ENCODE measurements around the gene DNAAF8. TPM values are rescaled to one million over a fixed set of nuclear protein-coding genes. Genes with fewer than 3 reads are reported as not detected.

The DNAAF8 gene
- polyA plus RNA-seq, 1 donor, result 2.2 TPM

DNA sequence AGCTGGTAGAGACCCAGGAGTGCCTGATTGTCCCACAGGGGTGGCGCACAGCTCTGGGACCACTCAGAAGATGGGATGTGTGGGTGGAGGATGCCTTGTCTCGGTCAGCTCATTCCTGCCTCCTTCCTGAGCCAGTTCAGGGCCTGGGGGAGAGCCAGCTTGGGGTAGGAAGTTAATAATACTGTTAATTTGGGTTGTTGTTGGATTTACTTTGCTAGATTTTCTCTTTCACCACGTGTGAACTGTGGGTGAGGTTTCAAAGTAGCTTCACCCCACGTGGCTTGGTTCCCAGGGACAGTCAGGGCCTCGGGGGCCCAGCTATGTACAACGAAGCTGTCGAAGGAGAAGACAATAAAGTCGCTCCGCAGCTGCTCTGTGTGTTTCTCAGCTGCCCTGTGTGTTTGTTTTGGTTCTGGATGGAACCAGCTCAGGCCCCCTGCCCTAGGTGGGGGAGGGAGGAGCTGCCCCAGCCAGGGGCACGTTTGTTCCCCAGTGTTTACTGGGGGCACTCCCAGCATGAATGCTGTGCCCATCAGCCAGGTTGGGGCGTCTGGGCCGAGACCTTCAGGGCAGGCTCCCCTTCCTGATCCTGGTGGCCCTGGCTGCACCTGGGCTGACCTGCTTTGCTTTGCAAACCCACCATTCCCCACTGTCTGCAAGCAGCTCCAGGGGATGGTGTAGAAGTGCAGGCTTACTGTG is 38.7 kb upstream of the DNAAF8 start:
- DNase-seq, result no peak

DNA sequence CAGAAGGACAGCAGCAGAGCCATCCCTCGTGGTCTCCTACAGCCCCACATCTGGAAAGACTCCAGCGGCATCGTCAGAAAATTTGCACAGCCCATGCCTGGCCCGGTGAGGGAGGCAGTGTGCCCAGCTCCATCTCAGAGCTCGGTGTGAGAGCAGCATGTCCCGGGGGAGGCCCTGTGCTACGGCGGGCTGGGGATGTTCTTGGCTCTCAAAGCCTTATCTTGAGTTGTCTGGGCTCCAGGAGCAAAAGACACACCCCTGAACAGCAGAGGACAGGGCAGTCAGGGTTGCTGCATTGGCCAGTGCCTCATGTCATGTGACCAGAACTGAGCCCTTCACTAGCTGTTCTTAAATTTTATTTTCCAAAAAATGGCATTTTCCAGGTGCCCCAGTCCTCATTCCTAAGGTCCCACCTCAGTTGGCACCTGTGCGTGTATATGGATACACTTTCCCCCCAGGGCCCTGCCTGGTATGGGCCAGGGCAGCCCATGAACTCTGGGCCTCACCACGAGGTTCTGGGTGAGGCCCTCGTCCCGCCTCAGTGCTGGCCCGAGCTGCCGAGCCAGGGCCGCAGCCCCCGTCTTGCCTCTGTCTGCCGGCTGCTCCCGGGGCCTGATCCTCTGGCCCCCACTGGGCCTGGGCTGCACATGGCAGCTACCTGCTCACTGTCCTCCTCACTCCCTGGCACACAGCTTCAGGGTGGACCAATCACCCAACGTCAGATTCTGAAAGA is 38.0 kb upstream of the DNAAF8 start:
- DNase-seq, result no peak

DNA sequence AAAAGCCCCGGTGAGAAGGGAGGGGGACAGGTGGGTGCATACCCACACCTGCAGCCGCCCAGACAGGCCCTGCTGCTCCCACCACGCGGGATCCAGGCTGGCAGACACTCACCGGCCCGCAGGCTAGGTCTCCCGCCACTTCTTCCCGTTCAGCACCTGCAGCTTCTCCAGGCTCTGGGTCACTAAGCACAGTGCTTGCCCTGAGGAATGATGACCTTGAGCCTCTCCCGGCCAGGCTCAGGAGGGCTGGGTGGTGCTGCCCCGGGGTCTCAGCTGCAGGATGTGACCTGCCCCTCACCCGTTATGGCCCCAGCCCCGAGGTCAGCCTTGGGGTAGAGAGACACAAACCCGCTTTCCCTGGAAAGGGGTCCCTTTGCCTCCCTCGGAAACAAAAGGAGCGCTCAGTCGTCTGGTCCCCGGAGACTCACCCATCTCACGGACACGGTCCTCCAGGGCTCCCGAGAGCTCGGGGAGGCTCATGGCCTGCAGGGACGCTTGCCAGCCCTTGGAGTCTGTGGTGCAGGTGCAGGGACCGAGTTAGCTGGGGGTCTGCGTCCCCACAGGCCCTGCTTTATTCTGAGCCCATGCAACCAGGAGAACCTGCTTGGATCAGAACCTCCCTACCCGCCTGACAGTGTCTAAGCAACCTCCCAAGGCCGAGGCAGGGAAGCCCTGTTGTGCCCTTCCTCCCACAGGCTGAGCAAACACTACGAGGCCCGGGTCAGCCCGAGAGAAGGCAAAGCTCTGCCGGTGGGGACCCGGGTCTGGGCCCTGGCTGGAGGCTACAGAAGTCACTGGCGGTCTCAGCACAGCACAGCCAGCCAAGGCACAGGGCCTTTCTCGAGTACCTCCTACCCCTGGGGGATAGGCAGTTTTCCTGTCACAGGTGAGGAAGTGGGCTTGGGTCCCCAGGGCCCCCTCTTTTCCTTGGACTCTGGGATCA is 37.2 kb upstream of the DNAAF8 start:
- no peak for DNase-seq

DNA sequence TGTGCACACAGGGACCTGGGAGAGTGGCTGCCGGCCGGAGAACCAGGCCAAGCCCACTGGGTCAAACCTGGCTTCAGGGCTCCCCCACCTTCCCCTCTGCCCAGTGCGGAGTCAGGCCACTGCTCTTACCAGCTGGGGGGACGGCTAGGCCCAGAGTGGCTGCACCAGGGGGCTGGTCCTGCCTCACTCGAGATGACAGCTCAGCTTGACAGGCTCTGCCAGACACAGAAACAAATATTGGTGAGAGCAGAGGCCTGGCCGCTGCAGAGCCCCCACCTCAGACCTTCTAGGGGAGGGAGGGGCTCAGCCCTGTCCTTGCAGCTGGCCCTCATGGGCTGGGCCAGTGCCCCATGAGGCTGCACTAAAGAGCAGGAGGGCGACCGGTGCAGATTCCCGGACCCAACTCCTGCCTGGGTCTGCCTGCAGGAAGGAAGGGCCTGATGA is 36.5 kb upstream of the DNAAF8 start:
- no peak for DNase-seq

DNA sequence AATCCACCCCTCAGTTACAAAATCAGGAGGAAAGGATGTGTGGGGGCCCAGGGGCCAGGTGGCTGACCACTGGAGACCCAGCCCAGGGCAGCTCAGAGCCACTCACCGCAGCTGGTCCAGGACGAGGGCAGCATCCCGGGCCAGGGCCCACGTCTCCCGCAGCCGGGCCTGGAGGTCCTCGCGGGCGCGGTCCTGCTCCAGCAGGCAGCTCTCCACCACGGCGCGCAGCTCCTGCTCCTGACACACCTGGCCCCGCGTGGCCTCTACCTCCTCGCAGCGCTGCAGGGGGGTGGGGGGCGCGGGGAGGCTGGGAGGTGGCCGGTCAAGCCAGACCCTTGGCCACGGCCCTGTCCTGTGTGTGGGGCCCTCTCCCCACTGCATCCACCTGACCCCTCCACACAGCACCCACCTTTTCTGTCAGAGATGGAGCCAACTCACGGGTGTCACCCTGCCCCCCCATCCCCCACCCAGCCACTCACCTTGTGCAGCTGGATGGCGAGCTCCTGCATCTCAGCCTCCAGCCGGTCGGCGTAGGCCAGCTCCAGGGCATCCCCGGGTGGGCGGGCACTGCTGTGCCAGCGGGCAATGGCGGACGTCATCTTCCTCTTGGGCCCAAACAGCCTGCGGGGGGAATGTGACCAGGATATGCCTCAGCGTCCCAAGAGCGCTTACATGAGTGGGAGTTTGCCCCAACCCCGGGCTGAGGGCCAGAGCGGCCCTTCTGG is 35.9 kb upstream of the DNAAF8 start:
- no peak for DNase-seq

- no peak for DNase-seq
These were observed 35.2 kb upstream of the DNAAF8 start for GRCh38 chr16:4699046-4699556.

DNA sequence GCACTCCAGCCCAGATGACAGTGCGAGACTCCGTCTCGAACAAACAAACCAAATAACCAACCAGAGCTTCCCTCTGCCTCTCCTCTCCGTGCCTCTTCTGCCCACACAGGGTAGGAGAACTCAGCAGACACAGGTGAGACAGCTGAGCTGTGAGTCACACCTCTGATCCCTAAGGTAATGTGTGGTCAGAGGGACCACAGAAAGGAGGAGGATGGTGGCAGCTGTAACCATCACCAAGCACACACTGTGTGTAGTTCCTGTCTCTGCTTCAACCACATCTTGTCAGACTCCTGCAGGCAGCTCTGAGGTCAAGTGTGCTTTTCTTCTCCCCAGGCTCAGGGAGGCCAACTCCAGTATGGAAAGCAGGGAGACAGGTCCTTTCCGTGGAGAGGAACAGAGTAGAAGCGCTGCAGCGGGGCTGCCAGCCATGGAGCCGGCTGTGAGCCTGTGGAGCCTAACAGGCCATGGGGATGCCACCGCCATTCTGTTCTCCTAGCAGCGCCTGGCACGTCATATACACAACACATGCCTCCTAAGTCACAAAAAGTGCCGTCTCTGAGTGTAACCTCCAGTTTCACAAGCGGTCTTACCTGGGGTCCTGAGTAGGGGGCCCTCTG is 33.8 kb upstream of the DNAAF8 start:
- no peak for DNase-seq

- DNase-seq, result no peak
These were observed 33.2 kb upstream of the DNAAF8 start for GRCh38 chr16:4700997-4701743.

GRCh38 chr16:4701791-4702465 is 32.4 kb upstream of the DNAAF8 start:
- DNase-seq, result no peak

DNA sequence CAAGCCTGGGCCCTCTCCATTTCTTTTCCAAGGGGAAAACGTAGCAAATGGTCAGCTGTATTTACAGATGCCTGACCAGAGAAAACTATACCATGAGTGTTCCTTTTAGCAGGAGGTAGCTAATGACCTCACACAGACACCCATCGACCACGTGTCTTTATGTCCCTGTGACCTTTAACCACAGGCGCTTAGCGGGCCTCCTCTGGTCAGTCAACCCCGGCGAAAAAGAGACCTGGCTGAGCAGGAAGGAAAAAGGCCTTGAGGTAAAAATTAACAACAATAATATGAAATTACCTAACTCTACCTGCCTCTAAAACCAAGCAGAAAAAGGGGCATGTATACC is 31.9 kb upstream of the DNAAF8 start:
- no peak for DNase-seq

DNA sequence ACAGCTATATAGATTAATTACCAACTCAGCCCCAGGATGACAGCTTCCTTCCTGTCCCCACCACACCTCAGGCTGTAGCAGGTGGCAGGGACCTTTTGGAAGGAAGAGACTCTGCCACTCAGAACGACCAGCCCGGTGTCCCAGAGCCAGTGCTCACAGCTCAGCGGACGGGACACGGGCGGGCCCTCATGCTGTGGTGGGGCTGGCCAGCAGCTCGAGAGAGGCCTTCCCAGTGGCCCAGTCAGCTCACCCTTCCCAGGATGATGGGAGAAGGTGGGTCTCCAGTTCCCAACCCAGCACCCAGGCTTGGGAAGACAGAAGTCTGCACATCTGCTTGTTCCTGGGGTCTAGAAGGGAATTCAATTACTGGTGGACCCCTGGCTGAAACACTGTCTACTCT is 30.4 kb upstream of the DNAAF8 start:
- DNase-seq, result no peak

DNA sequence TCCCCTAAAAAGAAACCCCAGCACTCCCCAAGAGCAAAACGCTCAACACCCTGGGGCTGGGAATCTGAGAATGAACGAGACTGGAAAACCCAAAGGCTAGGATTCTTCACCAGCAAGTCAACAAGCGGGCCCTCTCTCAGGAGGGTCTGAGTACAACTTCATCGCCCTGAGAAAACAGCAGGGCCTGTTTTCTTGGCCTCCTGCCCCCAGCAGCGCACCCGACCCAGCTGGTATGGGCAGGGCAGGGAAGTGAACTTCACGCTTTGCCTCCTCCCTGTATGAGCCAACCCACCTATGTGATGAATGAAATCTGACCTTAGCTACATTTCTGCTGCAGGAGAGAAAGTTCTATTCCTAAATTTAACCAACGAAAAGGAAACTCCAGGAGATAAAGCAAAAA is 29.8 kb upstream of the DNAAF8 start:
- DNase-seq, result no peak

DNA sequence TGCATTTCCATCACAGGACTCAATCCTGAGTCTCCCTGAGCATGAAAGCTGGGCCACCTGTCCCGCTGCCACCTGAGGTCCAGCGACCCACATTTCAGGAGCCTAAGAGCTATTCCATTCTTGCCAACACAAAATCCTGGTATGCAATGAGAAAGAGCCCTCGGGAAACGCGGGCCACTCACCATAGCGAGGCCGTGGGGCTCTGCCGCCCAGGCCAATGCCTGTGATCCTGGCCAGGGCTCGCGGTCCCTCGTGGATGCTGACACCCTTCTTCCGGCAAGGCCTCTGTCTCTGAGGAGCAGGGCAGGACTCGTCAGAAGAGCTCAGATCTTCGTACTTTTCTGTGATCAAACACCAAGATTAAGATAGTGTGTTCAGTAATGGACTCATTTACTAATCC is 29.4 kb upstream of the DNAAF8 start:
- no peak for DNase-seq

GRCh38 chr16:4706871-4707270 is 27.5 kb upstream of the DNAAF8 start:
- DNase-seq, result no peak

DNA sequence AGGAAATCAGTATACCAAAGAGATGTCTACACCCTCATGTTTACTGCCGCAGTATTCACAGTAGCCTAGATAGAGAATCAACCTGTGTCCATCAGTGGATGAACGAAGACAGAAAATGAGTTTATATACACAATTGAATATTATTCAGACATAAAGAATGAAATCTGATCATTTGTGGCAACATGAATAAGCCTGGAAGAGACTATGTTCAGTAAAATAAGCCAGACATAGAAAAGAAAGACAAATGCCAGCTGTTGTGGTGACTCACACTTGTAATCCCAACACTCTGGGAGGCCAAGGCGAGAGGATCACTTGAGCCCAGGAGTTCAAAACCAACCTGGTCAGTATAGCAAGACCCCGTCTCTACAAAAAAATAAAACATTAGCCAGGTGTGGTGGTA is 24.9 kb upstream of the DNAAF8 start:
- no peak for DNase-seq

- DNase-seq, result no peak
These were observed 20.5 kb upstream of the DNAAF8 start for GRCh38 chr16:4713663-4714501.

- DNase-seq, result no peak
These were observed 19.3 kb upstream of the DNAAF8 start for GRCh38 chr16:4714996-4715395.

- DNase-seq, result no peak
These were observed 15.9 kb upstream of the DNAAF8 start for GRCh38 chr16:4718466-4718865.

Measured in left kidney (tissue), 2 donors.